ENCODE results near the gene PRODH2. TPM values are rescaled to one million over a fixed set of nuclear protein-coding genes. Genes with fewer than 3 reads are reported as not detected.

The PRODH2 gene
- total RNA-seq, 1 donor from 2014 or later = not detected

- TF ChIP-seq CTCF (IDR thresholded peaks at IDR 0.05; ENCODE audit: unreplicated experiment) = no peak
- Mint-ChIP-seq H3K4me3 (ENCODE audit: unreplicated experiment) (no peak overlapping the region), H3K4me1 (ENCODE audit: unreplicated experiment) (peaks cover 14% of the 10 kb centered on the region), H3K27me3 (ENCODE audit: unreplicated experiment) (peaks cover 34% of the 10 kb centered on the region), H3K9me3 (ENCODE audit: unreplicated experiment) (no peaks in the 10 kb centered on the region), H3K36me3 (ENCODE audit: low read depth, unreplicated experiment) (peaks cover 3% of the 10 kb centered on the region), H3K27ac (ENCODE audit: unreplicated experiment) (no peak overlapping the region)
- DNase-seq (ENCODE audit: low spot score) = no peak
Measured at GRCh38 chr19:35859414-35859813, 46.8 kb upstream of the PRODH2 start.

GRCh38 chr19:35858311-35858710 is 45.7 kb upstream of the PRODH2 start:
- Mint-ChIP-seq H3K4me1 (ENCODE audit: unreplicated experiment) (peaks cover 14% of the 10 kb centered on the region), H3K4me3 (ENCODE audit: unreplicated experiment) (no peak overlapping the region), H3K27me3 (ENCODE audit: unreplicated experiment) (peaks cover 32% of the 10 kb centered on the region), H3K36me3 (ENCODE audit: low read depth, unreplicated experiment) (peaks cover 3% of the 10 kb centered on the region), H3K27ac (ENCODE audit: unreplicated experiment) (no peak overlapping the region), H3K9me3 (ENCODE audit: unreplicated experiment) (no peaks in the 10 kb centered on the region)
- DNase-seq (ENCODE audit: low spot score) = no peak
- TF ChIP-seq CTCF (IDR thresholded peaks at IDR 0.05; ENCODE audit: unreplicated experiment) = no peak

GRCh38 chr19:35856546-35857149 is 44.0 kb upstream of the PRODH2 start, which contains the start of gene KIRREL2:
KIRREL2 (plus strand) TSS chr19:35856911; CDS start chr19:35857120, 209 bp downstream.
- H3K27me3 Mint-ChIP-seq (ENCODE audit: unreplicated experiment) = peaks cover 30% of the 10 kb centered on the region
- H3K4me3 Mint-ChIP-seq (ENCODE audit: unreplicated experiment) = peak within 1 kb of the TSS; percentile 88
- no peak within 1 kb of the TSS for H3K27ac Mint-ChIP-seq (ENCODE audit: unreplicated experiment)
- no peak for TF ChIP-seq CTCF (IDR thresholded peaks at IDR 0.05; ENCODE audit: unreplicated experiment)
- peaks cover 14% of the 10 kb centered on the region for H3K4me1 Mint-ChIP-seq (ENCODE audit: unreplicated experiment)
- peak; percentile 52 for DNase-seq (ENCODE audit: low spot score)
- H3K9me3 Mint-ChIP-seq (ENCODE audit: unreplicated experiment) = no peaks in the 10 kb centered on the region
- H3K36me3 Mint-ChIP-seq (ENCODE audit: low read depth, unreplicated experiment) = peaks cover 3% of the 10 kb centered on the region

- Mint-ChIP-seq H3K9me3 (ENCODE audit: unreplicated experiment) (no peaks in the 10 kb centered on the region), H3K27ac (ENCODE audit: unreplicated experiment) (no peak overlapping the region), H3K4me1 (ENCODE audit: unreplicated experiment) (peaks cover 4% of the 10 kb centered on the region), H3K36me3 (ENCODE audit: low read depth, unreplicated experiment) (no peaks in the 10 kb centered on the region), H3K27me3 (ENCODE audit: unreplicated experiment) (peaks cover 18% of the 10 kb centered on the region), H3K4me3 (ENCODE audit: unreplicated experiment) (no peak overlapping the region)
- no peak for TF ChIP-seq CTCF (IDR thresholded peaks at IDR 0.05; ENCODE audit: unreplicated experiment)
- DNase-seq (ENCODE audit: low spot score) = no peak
Measured at GRCh38 chr19:35853038-35853756, 40.6 kb upstream of the PRODH2 start.
